Fibroblast of mammary gland (primary cell): ENCODE data around the gene JAZF1.

Experiments
- DNase-seq: peaks from one replicate; pipeline ENCODE4 v3.0.0-alpha.2; 2010; ENCODE audit warnings: low read depth
- H3K4me3 ChIP-seq: 2 replicates; pipeline ENCODE4 v1.5.1; 2011; ENCODE audit warnings: low read depth, mild to moderate bottlenecking, low read length, moderate library complexity; ENCODE audit not compliant: control insufficient read depth
- TF ChIP-seq, protein P1 (sequence below): conservative IDR thresholded peaks from 2 replicates; pipeline ENCODE4 v1.5.1; 2011; ENCODE audit warnings: low read depth, low read length, inconsistent platforms; ENCODE audit not compliant: control insufficient read depth, insufficient read depth

JAZF1 gene

DNA sequence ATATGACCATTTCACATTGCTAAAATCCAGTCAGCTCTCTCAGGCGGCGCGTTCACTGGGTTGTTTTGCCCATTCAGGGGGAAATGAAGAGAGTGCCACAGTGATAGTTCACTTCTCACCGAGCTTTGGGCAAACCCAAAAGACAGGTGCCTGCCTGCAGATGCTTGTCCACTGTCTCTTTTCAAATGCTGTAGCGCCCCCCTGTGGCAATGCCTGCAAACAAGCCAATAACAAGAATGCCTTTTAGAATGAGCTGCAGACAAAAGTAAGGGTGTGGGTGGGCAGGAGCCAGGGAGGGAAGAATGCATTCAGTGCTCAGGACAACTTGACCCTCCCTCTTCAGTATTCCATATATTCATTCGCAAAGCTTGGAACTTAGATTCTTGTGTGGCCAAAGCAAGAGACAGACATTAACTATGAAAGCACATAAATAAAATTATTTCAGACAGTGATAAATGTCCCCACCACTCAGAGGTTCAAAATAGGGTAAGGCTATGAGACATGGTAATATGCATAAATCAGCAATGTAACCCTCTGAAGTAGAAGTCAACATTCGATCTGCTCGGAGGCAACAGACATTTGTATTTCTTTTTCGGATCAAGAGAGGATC lies 86.9 kb downstream of the JAZF1 start:
- no peak overlapping the region for H3K4me3 ChIP-seq
- TF ChIP-seq, protein P1, sequence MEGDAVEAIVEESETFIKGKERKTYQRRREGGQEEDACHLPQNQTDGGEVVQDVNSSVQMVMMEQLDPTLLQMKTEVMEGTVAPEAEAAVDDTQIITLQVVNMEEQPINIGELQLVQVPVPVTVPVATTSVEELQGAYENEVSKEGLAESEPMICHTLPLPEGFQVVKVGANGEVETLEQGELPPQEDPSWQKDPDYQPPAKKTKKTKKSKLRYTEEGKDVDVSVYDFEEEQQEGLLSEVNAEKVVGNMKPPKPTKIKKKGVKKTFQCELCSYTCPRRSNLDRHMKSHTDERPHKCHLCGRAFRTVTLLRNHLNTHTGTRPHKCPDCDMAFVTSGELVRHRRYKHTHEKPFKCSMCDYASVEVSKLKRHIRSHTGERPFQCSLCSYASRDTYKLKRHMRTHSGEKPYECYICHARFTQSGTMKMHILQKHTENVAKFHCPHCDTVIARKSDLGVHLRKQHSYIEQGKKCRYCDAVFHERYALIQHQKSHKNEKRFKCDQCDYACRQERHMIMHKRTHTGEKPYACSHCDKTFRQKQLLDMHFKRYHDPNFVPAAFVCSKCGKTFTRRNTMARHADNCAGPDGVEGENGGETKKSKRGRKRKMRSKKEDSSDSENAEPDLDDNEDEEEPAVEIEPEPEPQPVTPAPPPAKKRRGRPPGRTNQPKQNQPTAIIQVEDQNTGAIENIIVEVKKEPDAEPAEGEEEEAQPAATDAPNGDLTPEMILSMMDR, result peak; percentile 70
- DNase-seq, result peak; percentile 72

DNA sequence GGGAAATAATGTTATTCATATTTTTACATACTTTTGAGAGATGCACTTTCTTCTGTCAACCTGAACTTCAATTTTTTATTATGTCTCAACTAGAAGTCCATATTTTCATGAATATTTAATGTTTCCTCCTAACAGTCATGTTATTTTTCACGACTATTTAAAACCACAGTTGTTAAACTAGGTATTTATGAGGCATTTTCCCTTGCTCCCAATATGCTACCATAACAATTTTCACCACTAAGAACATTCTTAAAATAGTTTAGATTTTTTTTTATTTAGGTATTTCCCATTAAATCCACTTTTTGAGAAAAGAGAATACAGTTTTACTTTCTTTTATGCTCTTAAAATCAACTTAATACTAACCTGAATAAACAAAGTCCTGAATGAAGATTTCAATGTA lies 89.4 kb downstream of the JAZF1 start:
- TF ChIP-seq, protein P1, result no peak
- DNase-seq, result no peak
- H3K4me3 ChIP-seq, result no peak overlapping the region

DNA sequence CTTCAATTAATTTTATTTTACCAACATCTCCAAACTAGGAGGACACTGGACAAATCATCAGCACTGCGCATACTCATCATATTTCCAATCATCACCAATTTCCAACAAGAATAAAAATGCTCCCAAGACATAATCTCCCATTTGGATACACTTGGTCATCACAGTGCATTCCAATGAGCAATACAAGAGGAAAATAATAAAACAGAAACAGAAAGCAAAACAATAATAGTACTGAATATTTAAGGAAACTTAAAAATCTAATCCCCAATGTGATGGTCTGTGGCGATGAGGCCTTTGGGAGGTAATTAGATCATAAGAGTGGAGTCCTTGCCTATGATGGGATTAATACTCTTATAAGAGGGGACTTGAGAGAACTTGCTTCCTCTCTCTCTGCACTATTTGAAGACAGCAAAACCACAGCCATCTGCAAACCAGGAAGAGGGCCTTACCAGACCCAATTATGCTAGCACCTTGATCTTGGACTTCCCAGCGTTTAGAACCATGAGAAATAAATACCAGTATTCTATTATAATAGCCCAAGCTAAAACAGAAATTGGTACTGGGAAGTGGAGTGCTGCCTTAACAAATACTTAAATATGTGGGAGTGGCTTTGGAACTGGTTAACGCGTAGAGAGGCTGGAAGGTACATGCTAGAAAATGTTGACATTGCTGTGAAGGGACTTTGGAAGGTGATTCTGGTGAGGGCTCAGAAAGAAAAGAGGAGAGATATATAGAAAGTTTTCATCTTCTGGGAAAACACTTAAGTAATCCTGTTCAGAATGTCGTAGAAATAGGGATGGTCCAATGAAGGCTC lies 91.5 kb downstream of the JAZF1 start:
- DNase-seq, result no peak
- no peak overlapping the region for H3K4me3 ChIP-seq
- TF ChIP-seq, protein P1, result no peak

DNA sequence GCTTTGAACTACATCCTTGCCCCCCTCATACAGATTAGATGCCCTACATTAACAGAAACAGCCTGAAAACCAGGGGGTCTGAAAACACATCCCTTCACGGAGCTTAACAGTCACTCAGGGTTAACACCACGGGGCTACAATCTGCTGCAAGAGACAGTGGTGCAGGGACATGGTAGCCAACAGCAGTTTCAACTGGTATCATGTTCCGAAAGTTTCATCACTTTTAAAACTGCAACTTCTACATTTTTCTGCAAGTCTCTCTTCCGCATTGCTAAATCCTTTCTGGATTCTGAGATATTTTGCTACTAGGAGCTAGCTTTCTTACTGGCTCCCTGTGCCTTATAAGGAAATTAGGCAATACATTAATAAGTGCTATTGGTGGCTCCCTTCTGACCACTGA lies 92.6 kb downstream of the JAZF1 start:
- DNase-seq, result peak; percentile 45
- TF ChIP-seq, protein P1, result no peak
- no peak overlapping the region for H3K4me3 ChIP-seq

DNA sequence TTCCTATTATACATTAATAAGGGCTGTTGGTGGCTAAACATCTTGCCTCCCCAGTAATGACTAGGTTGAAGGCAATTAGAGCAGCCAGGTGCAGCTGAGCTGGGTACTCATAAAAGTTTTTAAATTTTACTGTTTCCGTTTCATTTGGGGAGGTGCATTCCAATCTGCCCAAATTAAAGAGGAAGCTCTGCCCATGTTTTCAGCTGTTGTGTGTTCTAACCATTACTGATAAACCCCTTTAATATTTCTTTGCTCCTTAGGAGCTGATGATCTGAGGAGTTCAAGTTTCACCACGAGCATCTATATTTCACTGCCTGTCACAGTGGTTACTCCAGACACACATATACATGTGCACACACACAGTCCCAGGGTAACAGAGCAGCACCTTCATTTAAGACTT lies 94.4 kb downstream of the JAZF1 start:
- TF ChIP-seq, protein P1, result no peak
- H3K4me3 ChIP-seq, result no peak overlapping the region
- no peak for DNase-seq

DNA sequence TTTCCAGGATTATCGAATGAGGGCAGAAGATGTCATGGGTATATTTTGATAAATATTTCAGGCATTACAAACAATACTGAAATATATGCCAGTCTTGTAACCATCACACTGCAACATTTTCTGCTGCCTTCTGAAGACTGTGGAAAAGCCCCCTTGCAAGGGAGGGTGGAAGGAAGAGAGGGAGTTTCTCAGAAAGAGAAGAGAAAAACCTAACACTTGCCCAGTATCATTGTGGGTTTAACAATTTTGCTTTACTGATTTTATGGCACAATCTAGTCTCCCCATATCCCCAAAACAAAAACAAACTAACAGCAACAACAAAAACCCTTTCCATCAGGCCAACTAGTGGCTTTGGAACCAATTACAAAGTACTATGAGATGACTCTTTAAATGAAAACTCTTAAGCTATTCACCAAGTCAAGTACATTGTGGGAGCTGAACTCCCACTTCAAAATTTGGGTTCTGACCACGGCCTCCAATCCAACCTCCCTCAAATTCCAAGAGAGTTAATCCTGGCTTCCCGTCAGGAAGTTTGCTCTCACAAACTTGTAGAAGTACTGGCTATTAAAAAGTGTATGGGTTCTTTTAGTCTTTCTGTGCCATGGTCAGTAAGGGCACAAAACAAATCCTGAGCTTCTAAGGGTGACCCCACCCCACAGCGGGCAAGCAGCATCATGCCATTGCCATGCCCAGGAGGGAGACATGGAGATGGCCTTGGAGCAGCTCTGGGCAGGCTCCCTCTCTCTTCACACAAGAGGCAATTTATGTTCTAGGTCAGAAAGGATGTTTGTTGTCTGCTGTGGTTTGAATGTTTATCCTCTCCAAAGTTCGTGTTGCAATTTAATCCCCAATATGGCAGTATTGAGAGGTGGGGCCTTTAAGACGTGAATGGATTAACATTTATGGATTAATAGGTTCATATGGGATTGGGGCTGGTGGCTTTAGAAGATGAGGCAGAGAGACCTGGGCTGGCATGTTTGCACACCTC lies 96.3 kb downstream of the JAZF1 start:
- TF ChIP-seq, protein P1, result no peak
- no peak for DNase-seq
- no peak overlapping the region for H3K4me3 ChIP-seq
